B cell (primary cell): ENCODE results near the gene PHF12. TPM values are rescaled to one million over a fixed set of nuclear protein-coding genes. Genes with fewer than 3 reads are reported as not detected.
A peak's percentile ranks its signal among the peaks of the same experiment; 100 is the strongest.

Experiments used
- ATAC-seq: fragments of 200-7000 bp; cut with Tn5 transposase; one replicate; pipeline ENCODE4 v1.10.0; 2021; ENCODE audit warnings: low read depth, mild to moderate bottlenecking, moderate number of reproducible peaks, moderate library complexity
- CTCF ChIA-PET: fragments of 350-600 bp; sonication (Branson Sonifier 250); formaldehyde crosslinking; loops from one replicate; lab custom pipeline; 2021; ENCODE audit warnings: antibody characterized with exemption, inconsistent platforms; lab: Charles Lee
- POLR2A ChIA-PET: fragments of 350-600 bp; sonication (Branson Sonifier 250); formaldehyde crosslinking; loops from one replicate; lab custom pipeline; 2021; ENCODE audit warnings: antibody characterized with exemption; lab: Charles Lee
- DNase-seq: peaks from one replicate; pipeline ENCODE4 v3.0.0; 2013
- H2AFZ ChIP-seq: 2 replicates; pipeline ENCODE4 v1.6.1; 2012; ENCODE audit warnings: mild to moderate bottlenecking, low read depth, low read length; ENCODE audit not compliant: insufficient read depth, poor library complexity, severe bottlenecking
- H3K27ac ChIP-seq, 2 donors: 1 replicate in 1 of 2; 2 replicates in 1 of 2; pipeline ENCODE4 v1.5.1; 2012 to 2013; ENCODE audit warnings: low read length in 2 of 2, mild to moderate bottlenecking in 2 of 2, moderate library complexity in 1 of 2
- H3K27me3 ChIP-seq, 4 experiments: fragments of 200-600 bp in 1 of 4; sonication (generic) in 1 of 4; replicated peaks in 1 of 4; 1 replicate in 2 of 4; 2 replicates in 2 of 4; pipeline versions ENCODE4 v1.6.1 to v1.7.0; 2013 to 2016; ENCODE audit warnings: low read length in 3 of 4, mild to moderate bottlenecking in 2 of 4, mixed read lengths in 1 of 4, moderate library complexity in 1 of 4; ENCODE audit not compliant: insufficient read depth in 4 of 4, control insufficient read depth in 3 of 4; ENCODE audit errors: control extremely low read depth in 1 of 4
- H3K36me3 ChIP-seq, 2 experiments: replicated peaks in 1 of 2; 1 replicate in 1 of 2; 2 replicates in 1 of 2; pipeline versions ENCODE4 v1.6.1 to v1.7.1; 2013; ENCODE audit warnings: low read length in 1 of 2; ENCODE audit not compliant: insufficient read depth in 2 of 2, control insufficient read depth in 1 of 2; ENCODE audit errors: control extremely low read depth in 1 of 2, extremely low read depth in 1 of 2
- H3K4me1 ChIP-seq, 2 donors: fragments of 200-600 bp in 1 of 2; sonication (generic) in 1 of 2; 1 replicate in 1 of 2; 2 replicates in 1 of 2; pipeline versions ENCODE4 v1.5.1 to v1.6.1; 2013 to 2017; ENCODE audit warnings: low read length in 2 of 2; ENCODE audit not compliant: control insufficient read depth in 2 of 2, insufficient read depth in 2 of 2
- H3K4me2 ChIP-seq: replicated peaks from 2 replicates; pipeline ENCODE3; 2012; ENCODE audit warnings: mild to moderate bottlenecking, low read depth, low read length; ENCODE audit not compliant: poor library complexity, severe bottlenecking
- H3K4me3 ChIP-seq, 5 experiments: fragments of 200-600 bp in 1 of 5; sonication (generic) in 1 of 5; 1 replicate in 3 of 5; 2 replicates in 2 of 5; pipeline versions ENCODE4 v1.5.1 to v1.7.0; 2011 to 2016; ENCODE audit warnings: low read length in 4 of 5, mild to moderate bottlenecking in 4 of 5, low read depth in 2 of 5, control low read depth in 1 of 5, moderate library complexity in 1 of 5; ENCODE audit not compliant: insufficient read depth in 1 of 5; ENCODE audit errors: control extremely low read depth in 1 of 5, extremely low read depth in 1 of 5
- H3K79me2 ChIP-seq: fragments of 200-600 bp; sonication (generic); one replicate; pipeline ENCODE4 v1.6.0; 2016; ENCODE audit warnings: low read length; ENCODE audit not compliant: control insufficient read depth, insufficient read depth
- H3K9ac ChIP-seq: fragments of 200-600 bp; sonication (generic); 2 replicates; pipeline ENCODE4 v1.6.1; 2017; ENCODE audit warnings: mild to moderate bottlenecking, low read length, moderate library complexity
- H3K9me3 ChIP-seq, 3 donors: one replicate each; pipeline versions ENCODE4 v1.6.1 to v1.7.1; 2013; ENCODE audit warnings: low read length in 2 of 3; ENCODE audit not compliant: control insufficient read depth in 2 of 3, insufficient read depth in 1 of 3; ENCODE audit errors: control extremely low read depth in 1 of 3
- H4K20me1 ChIP-seq: 2 replicates; pipeline ENCODE4 v1.6.0; 2012; ENCODE audit warnings: mild to moderate bottlenecking, low read length; ENCODE audit not compliant: insufficient read depth, control insufficient read depth, poor library complexity, severe bottlenecking
- H3K27ac Mint-ChIP-seq: one replicate; pipeline ENCODE4 v1.8.0; 2021; ENCODE audit warnings: mixed read lengths
- H3K27me3 Mint-ChIP-seq: one replicate; pipeline ENCODE4 v1.8.0; 2021; ENCODE audit warnings: mixed read lengths
- H3K4me1 Mint-ChIP-seq: one replicate; pipeline ENCODE4 v1.8.0; 2021; ENCODE audit warnings: mixed read lengths
- H3K4me3 Mint-ChIP-seq: one replicate; pipeline ENCODE4 v1.8.0; 2021; ENCODE audit warnings: mixed read lengths
- H3K9me3 Mint-ChIP-seq: one replicate; pipeline ENCODE4 v1.8.0; 2022; ENCODE audit warnings: mixed read lengths; ENCODE audit not compliant: insufficient read depth
- EZH2 ChIP-seq: IDR thresholded peaks from 2 replicates; pipeline ENCODE4 v1.6.1; 2012; ENCODE audit warnings: borderline replicate concordance, low read depth, mild to moderate bottlenecking, moderate library complexity, low read length; ENCODE audit not compliant: insufficient read depth, poor library complexity, severe bottlenecking
- WGBS: methylation state at CpG from one replicate; pipeline ENCODE4 v1.1.5; 2013; ENCODE audit warnings: missing lambda C conversion rate; ENCODE audit not compliant: insufficient coverage; 5-methylcytosine and 5-hydroxymethylcytosine counted together
- intact Hi-C: fragments of 100-400 bp; cut with micrococcal nuclease; formaldehyde crosslinking; loops from one replicate; pipeline ENCODE4 v1.10.0; 2022
- polyA plus RNA-seq: library from polyadenylated mRNA; depleted of rRNA; stranded (reverse); fragments of >200 nt; gene quantifications from 2 replicates; pipeline ENCODE4 v1.2.3, GENCODE V29; 2012
- total RNA-seq, 2 donors: library from RNA; stranded (reverse); fragments of 120-200 nt in 1 of 2; gene quantifications; 1 replicate in 1 of 2; 2 replicates in 1 of 2; pipeline versions ENCODE4 v1.2.3 to v1.2.4, GENCODE V29; 2013 to 2022
- TF ChIP-seq, protein P1 (sequence below): fragments of 200-600 bp; IDR thresholded peaks from one replicate; pipeline ENCODE4 v1.8.0; 2022; ENCODE audit warnings: antibody characterized with exemption, mild to moderate bottlenecking

Gene PHF12
- total and polyA plus RNA-seq, 2 donors (not counting 1 experiment from before 2014, with no cell fraction given) = 116 to 140 TPM

DNA sequence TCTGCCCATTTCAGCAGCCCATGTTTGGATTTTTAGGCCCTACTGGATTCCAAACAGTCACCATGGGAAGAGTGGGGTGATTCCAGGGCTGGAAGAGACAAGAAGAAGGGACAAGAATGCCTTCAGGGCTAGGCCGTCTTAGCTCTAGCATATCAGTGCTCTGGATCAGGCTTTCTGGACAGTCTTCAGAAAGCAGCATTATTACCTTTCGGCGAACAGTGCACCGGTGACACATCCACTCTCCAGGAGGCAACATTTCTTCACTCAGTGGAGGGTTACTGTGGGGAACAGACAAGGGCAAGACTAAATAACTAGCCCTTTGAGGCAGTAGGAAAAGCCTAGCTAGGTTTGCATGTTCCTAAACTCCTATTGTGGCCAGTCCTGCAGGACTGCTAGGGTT lies 24.5 kb downstream of the PHF12 start:
- peaks cover 48% of the 10 kb centered on the region for H3K4me1 Mint-ChIP-seq
- peak overlapping the region; percentile 32 for H3K4me2 ChIP-seq

DNA sequence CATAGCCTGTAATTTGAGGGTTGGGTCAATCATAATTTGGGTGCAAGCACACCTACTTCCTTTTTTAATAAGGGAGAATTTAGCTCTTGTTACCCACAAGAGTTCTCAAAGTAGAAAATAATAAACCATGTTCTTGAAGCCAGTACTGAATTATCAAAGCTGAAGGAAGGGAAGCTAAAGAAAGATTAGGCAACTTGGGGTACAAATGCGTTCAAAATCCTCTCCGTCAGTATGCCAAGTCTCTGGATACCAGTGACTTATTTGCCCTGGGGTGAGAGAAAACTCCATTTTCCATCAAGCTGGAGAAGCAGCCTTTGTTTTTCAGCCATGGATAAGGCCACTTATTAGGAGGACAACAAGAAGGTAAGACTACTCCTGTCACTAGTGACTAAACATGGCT lies 25.0 kb downstream of the PHF12 start:
- no peaks in the 10 kb centered on the region for H3K9me3 ChIP-seq
- H3K4me3 ChIP-seq = no peak overlapping the region
- intact Hi-C loops = no loop called here
- ChIA-PET POLR2A (no interaction called here), CTCF (interaction anchor here (0.6 to 2.2 kb wide), 15 partner anchors 10 to 200 kb away, joined by 3 to 14 read pairs (median 5); partner anchors contain the start of genes DHRS13, PHF12 and TLCD1)
- ATAC-seq (no peak), DNase-seq (no peak)
- WGBS = 50% methylated on average over 2 of the region's 2 CpGs
- no peaks in the 10 kb centered on the region for H3K27me3 Mint-ChIP-seq
- peaks cover 49% of the 10 kb centered on the region for H3K4me1 Mint-ChIP-seq
- peaks cover 50% of the 10 kb centered on the region for H4K20me1 ChIP-seq
- H3K4me3 Mint-ChIP-seq = peak overlapping the region; percentile 72
- H3K27me3 ChIP-seq = no peaks in the 10 kb centered on the region
- H3K36me3 ChIP-seq = peaks cover 0 to 65% of the 10 kb centered on the region in 2 experiments
- peak overlapping the region; percentile 63 to 74 for H3K27ac ChIP-seq
- H3K4me1 ChIP-seq = peaks cover 23 to 27% of the 10 kb centered on the region in 2 donors
- H3K27ac Mint-ChIP-seq = peak overlapping the region; percentile 89
- peak overlapping the region; percentile 24 for H3K9ac ChIP-seq
- peaks cover 86% of the 10 kb centered on the region for H3K79me2 ChIP-seq
- no peak overlapping the region for H2AFZ ChIP-seq
- no peak for TF ChIP-seq EZH2
- TF ChIP-seq, protein P1, sequence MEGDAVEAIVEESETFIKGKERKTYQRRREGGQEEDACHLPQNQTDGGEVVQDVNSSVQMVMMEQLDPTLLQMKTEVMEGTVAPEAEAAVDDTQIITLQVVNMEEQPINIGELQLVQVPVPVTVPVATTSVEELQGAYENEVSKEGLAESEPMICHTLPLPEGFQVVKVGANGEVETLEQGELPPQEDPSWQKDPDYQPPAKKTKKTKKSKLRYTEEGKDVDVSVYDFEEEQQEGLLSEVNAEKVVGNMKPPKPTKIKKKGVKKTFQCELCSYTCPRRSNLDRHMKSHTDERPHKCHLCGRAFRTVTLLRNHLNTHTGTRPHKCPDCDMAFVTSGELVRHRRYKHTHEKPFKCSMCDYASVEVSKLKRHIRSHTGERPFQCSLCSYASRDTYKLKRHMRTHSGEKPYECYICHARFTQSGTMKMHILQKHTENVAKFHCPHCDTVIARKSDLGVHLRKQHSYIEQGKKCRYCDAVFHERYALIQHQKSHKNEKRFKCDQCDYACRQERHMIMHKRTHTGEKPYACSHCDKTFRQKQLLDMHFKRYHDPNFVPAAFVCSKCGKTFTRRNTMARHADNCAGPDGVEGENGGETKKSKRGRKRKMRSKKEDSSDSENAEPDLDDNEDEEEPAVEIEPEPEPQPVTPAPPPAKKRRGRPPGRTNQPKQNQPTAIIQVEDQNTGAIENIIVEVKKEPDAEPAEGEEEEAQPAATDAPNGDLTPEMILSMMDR = no peak
- peak overlapping the region; percentile 32 for H3K4me2 ChIP-seq
- peaks cover 2% of the 10 kb centered on the region for H3K9me3 Mint-ChIP-seq

More for the DNA sequence above, 24.5 kb downstream of the PHF12 start:
- Histone ChIP-seq H3K9me3 (no peaks in the 10 kb centered on the region), H4K20me1 (peaks cover 53% of the 10 kb centered on the region), H3K79me2 (peaks cover 90% of the 10 kb centered on the region), H3K27me3 (no peaks in the 10 kb centered on the region), H3K27ac (peak overlapping the region; percentile 63 to 74), H3K4me3 (no peak overlapping the region), H3K36me3 (peaks cover 0 to 61% of the 10 kb centered on the region in 2 experiments), H3K9ac (peak overlapping the region; percentile 24), H2AFZ (no peak overlapping the region), H3K4me1 (peaks cover 23 to 27% of the 10 kb centered on the region in 2 donors)
- DNase-seq = no peak
- Mint-ChIP-seq H3K4me3 (peak overlapping the region; percentile 72), H3K9me3 (peaks cover 2% of the 10 kb centered on the region), H3K27me3 (no peaks in the 10 kb centered on the region), H3K27ac (peak overlapping the region; percentile 89)
- intact Hi-C loops = no loop called here
- 89% methylated on average over 2 of the region's 4 CpGs for WGBS
- TF ChIP-seq, protein P1 = no peak
- no peak for TF ChIP-seq EZH2
- CTCF ChIA-PET = interaction anchor here (0.6 to 2.2 kb wide), 12 partner anchors 10 to 200 kb away, joined by 3 to 14 read pairs (median 4); partner anchors contain the start of genes DHRS13, PHF12 and TLCD1
- POLR2A ChIA-PET = no interaction called here
- ATAC-seq = no peak
